Dedifferentiated amniotic fluid mesenchymal stem cell (primary cell): ENCODE measurements around the gene TMEM220.

ENCODE experiments used
- DNase-seq: peaks from one replicate; pipeline ENCODE4 v3.0.0-alpha.2; 2016; ENCODE audit errors: extremely low spot score

TMEM220 gene

DNA sequence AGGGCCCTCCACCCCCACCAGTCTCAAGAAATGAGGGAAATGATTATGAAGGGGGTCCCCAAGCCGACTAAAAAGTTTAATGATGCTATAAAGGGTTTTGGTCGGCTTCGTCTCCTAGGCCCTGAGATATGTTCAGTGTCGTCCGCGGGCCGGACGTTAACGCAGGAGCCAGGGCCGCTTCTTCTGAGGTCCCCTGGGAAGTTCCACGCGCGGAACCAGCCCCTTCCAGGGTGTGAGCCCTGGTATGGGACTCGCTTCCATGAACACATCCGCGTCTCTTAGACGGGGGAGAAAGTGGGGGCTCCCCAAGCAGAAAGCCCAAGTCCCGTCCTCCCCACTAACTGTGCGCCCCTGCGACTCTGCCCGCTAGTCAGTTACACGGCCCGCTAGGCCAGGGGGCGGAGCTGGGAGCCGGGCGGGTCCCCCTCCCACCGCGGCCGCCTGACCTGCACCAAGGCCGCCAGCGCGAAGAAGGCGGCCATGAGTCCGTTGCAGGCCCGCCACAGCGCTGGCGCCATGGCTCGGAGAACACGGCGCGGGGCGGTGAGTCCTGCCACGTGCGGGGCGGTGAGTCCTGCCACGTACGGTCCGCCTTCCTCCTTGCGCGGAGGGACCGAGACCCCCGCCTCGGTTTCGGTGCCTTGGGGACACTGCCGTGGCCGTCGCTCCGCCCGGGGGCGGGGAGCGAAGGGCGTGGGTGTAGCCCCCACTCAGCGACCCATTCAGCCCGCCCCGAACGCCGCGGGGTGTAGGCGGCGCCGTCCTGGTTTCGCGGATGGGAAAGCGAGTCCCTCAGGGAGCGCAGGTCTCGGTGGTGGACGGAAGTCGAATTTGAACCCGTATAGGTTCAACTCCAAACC is at the start of gene TMEM220:
TMEM220 (minus strand) TSS at position 690 of the 860 bp plus-strand sequence; CDS start at position 518, 172 bp downstream.
- DNase-seq = peak; percentile 29

DNA sequence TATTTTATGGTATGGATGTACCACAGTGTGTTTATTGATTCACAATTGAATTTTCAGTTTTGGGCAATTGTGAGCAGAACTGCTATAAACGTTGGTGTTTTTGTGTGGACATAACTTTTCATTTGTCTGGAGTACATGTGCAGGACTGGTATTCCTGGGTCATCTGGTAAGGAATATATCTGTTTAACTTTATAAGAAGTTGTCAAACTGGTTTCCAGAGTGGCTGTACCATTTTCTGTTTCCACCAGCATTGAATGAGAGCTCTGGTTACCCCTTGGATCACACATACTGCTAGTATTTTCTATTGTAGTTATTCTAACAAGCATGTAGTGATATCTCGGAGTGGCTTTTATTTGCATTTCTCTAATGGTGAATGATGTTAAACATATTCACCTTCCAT is 49.8 kb upstream of the TMEM220 start:
- no peak for DNase-seq

DNA sequence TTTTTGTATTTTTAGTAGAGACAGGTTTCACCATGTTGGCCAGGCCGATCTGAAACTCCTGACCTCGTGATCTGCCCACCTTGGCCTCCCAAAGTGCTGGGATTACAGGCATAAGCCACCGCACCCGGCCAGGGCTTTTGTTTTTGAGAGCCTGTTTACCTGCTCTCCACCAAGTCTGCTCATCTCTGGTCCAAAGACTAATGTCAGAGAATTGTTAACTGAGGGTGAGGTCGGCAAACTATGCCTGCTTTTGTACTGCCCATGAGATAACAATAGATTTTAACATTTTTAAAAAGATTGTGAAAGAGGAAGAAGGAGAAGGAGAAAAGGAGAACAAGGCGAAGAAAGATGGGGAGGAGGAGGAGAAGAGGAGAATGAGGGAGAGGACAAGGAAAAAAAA is 48.1 kb upstream of the TMEM220 start:
- DNase-seq = no peak

DNA sequence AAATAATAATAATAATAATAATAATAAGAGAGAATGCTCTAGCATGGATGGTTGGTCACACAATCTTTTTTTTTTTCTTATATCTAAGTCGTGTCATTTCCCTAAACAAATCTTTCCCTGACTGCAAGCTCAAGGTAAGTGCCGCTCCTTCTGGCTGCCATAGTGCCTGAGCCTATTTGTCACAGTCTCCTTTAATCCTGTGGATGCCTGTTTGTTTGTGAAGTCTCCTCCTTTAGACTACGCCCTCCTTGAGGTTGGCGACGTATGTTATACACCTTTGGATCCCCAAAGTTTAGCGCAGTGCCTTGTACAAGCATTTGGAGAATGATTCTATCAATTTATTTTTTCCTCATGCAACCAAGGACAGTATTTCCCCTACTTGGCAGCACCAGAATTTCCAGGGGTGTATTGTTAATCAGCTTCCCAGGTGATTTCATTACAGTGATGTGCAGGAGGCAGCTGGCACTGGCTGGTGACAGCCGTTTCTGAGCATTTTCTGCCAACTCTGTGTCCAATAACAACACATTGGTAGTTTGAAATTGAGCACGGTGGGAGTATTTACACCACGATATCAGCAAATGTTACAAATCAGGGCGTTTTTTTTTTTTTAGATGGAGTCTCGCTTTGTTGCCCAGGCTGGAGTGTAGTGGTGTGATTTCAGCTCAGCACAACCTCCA is 47.4 kb upstream of the TMEM220 start:
- no peak for DNase-seq

DNA sequence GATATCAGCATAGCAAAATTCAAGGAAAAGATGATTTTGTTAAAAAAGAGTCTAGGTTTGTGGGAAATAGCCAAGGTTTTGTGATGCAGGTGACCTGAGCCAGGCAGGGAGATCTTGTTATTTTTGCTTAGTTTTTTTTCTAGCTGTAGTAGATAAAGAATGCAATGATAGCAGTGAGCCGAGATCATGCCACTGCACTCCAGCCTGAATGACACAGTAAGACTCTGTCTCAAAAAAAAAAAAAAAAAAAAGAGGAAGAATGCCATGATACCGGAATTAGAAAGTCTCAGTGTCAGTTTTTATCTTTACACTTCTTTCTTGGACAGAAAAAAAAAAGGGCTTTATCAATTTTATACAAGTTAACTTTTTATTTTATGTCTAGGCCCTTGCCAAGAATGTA is 46.6 kb upstream of the TMEM220 start:
- DNase-seq = no peak

DNA sequence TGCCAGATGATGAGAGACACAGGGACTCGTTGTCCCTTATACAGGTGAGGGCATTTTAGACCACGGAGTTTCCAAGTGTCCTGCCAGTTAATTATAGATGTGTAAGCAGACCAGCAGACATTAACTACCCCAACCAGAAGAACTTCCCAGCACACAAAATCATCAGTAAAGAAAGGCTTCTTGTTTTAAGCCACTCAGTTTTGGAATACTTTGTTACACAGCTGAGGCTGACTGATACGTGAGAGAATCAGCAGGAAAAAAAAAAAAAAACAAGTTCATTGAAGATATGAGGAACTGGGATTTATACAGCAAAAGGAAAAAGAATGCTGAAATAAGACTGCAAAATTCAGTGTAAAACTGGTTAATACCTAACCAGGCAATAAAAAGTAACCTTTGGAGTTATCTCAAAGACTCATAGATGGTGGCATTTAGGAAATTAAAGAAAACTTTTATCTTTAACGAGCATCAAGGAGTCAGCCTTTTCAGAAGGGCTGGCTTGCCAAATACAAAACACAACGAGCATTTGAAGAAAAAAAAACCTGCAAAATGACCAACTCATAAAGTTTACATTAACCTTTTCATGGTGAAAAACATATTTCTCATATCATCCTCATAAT is 46.0 kb upstream of the TMEM220 start:
- no peak for DNase-seq

DNA sequence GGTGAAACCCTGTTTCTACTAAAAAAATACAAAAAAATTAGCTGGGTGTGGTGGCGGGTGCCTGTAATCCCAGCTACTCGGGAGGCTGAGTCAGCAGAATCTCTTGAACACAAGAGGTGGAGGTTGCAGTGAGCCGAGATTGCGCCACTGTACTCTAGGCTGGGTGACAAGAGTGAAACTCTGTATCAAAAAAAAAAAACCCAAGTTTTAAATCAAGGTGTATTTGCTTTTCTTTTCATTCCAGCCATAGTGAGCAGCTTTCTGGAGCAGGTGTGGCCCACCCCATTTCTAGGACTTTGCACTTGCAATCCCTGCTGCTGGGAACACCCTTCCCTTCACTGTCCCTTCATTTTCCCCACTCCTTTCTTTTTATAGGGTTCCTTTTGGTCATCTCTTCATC is 45.2 kb upstream of the TMEM220 start:
- DNase-seq = no peak

DNA sequence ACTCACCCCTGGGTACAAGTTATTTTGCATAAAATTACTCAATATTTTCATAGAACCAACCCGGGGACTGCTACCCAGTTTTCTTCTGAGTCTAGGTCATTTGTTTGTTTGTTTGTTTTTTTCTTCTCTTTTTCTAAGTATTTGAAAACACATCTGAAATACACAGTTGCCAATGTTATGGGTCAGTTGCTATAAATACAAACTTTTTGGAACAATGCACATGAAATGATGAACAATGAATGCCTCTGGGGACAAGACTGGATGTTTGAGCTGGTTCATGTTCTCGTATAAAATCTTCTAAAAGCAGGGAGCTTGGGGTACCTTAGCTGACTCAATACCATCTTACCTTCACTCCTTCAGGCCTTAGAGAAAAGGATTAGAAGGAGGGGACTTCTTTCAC is 43.6 kb upstream of the TMEM220 start:
- DNase-seq = no peak

DNA sequence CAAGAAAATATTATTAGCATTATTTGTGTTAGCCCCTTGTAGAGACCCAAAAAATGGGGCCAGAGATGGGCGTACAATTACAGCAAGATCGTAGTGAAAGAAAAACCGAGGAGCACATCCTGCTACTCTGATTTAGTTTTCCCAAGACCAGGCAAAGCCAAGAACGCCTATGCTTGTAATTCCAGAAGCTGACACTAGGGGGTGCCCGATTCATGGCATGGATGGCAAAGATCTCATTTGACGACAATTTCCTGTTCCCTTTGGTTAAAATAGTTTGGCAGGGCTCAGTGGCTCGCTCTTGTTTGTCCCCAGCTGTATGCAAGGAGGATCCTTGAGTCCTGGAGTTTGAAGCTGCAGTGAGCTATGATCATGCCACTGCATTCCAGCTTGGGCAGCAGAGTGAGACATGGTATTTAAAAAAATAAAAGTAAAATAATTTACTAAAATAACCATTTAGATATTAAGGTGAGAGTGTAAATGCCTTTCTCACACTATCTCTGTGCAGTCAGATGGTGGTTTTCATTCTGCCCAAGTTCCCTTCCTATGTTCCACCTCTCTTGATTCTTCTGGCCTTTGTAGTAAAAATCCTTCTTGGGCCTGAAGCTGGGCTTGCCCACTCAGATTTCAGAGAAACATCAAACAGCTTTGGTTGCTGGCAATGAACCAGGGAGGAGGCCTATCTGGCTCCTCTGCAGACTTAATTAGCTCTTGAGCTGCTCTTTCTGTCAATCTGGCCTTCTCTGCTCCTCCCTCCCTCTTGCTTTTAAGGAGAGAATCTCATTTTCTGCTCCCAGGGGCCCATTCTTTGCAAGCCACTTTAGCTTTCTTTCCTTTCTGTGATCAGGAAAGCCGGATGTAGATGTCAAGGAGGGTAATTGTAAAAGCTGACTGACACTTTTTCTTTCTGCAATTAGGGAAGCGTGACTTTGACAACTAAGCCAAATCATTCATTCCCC is 42.9 kb upstream of the TMEM220 start:
- no peak for DNase-seq

DNA sequence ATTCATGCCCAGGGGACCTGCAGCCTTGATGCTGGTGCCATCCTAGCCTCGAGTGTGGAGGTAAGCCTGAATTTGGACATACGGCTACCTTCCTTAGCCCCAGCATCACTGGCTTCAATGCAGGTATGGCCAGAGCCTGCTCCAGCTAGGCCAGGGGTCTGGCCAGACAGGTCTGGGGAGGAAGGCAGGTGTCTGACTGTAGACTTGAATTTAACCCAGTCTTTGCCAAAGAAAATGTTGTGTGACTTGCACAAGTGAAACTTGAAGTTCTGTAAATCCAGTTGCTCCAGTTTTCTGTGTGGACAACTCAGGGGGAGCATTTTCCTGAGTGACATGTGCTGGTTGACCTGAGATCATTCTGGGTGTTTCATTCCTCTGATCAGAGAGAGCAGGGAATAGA is 41.3 kb upstream of the TMEM220 start:
- no peak for DNase-seq

DNA sequence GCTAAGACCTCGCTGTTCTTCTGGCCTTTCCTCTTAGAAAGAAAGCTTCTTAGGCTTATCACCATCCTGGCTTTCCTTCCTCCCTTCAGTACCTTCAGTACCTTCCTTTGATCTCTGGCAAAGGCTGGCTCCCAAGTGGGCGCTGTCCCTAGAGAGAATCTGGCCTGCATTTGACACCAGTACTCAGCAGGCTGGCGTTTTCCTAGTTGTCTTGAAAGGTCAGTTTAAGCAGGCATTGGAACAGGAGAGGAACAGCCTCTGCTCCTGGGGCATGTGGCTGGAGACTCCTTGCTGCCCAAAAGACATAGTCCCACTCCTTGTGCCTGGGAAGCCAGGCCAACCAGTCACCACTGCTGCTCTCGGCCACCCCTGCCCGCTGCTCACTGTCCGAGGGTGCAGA is 40.0 kb upstream of the TMEM220 start:
- no peak for DNase-seq

DNA sequence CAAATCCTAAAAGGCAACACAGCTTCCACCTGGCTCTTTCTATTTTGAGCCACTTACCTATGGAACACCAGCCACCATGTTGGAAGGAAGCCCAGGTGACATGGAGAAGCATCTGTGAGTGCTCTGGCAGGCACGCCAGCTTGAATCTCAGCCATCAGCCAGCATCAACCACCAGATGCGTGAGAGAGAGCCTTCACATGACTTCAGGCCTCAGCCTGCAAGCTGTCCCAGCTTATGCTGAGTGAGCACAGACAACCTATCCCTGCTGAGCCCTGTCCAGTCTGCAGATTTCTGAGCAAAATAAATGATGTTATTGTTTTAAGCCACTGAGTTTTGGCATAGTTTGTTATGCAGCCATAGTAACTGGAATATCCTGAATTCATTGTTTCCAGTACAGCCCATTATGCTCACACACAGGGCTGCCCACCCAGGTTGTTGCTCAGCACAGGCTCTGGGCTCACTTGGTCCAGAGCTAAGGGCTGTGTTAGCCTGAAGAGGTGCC is 39.0 kb upstream of the TMEM220 start:
- no peak for DNase-seq

DNA sequence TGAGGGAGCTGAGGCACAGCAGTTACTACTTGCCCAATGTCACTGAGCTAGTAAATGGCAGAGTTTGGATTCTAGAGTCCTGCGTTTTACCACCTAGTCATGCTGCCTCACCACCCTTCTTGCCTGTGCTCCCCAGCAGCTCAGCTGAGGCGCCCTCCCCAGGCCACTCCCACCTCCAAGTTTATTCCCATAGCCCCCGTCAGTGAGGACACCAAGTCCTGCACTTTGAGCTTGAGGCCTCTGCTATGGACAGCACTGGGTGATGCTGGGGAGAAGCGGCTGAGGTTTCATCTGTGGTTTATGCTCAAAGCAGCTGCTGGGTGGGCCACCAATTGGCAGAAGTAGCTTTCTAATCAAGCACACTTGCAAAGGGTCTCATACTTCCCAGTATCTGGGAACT is 37.4 kb upstream of the TMEM220 start:
- DNase-seq = no peak

DNA sequence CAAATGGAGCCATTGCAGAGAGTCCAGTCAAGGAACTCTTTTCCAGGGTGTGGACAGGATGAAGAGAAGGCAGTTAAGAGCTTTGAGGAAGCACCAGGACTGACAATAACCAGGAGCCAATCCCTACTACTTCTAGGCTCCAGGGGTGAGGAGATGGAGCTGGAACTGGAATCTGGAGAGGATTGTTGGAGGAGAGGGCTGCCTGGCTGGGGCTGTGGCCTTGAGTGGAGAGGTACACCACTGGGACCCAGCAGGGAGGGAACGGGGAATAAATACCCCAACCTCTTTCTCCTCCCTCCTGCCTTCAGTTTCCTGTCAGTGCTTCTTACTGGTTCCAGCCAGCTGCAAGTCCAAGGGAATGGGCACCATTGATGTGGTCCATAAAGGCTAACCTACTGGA is 32.2 kb upstream of the TMEM220 start:
- no peak for DNase-seq

DNA sequence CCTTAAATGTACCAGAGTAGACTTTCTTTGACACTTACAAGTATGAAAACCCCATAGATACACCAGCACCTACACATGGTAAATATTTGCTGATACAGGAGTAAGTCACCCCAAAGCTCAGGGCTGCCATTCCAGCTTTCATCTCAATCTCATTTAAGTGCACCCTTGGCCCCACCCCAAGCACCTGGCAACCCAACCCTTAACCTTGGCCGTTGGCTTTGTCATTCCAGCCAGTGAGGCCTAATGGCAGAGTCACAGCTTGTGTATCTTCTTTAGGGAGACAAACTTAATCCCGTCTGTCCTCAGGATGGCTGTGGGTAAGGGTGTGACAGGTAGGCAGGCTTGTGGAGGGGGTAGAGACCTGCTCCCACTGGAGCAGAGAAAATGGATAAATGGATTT is 31.5 kb upstream of the TMEM220 start:
- DNase-seq = no peak

DNA sequence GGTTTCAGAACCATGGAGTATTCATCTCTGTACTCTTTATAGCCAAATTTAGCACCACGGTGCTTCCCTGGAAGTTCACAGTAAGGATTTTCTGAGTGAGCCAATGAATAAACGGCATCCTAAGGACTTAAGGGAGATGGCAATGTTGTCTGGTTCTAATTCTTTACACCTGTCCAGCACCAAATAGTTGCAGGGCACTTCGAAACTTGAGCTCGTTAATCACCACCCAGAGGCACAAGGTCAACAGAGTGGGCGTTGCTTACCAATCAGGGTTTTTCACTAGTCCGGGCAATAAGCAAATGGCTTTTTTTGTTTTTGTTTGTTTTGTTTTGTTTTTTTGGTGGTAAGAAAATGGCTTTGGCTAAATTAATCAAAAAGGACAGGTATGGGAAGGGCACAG is 28.2 kb upstream of the TMEM220 start:
- DNase-seq = no peak

DNA sequence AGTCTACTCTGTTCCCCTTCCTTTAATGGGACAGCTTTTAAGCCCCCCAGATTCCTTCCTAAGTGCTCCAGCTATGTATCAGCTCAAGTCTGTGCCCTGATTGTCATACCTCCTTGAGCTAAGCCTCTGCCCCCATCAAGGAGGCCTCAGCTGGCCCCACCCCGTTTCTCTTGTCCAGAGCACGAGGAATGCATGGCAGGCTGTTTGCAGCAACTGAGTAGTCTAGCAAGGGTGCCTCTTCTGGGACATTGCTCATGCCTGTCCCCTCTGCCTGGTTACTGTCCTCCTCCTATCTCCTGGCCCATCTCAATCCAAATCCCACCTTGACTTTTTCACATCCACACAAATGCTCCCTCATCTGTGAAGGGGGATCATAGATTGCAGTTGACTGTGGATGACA is 27.8 kb upstream of the TMEM220 start:
- no peak for DNase-seq

DNA sequence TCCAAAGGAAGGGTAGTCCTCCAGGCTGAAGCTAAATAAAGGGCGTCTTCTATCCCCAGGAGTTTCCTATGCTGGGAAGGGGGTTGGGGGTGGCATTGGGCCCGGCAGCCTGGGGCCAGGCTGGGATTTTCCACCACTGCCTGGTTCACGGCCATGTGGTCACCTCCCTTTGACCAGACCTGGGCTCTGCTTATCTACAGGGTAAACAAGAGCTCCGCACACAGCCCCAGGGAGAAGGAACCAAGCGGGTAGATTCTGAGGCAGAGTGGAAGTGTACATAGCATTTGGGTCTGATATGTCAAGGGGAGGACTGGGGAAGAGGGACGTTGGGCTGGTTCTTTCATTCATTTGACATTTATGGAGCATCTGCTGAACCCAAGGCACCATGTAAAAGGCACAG is 27.2 kb upstream of the TMEM220 start:
- no peak for DNase-seq

DNA sequence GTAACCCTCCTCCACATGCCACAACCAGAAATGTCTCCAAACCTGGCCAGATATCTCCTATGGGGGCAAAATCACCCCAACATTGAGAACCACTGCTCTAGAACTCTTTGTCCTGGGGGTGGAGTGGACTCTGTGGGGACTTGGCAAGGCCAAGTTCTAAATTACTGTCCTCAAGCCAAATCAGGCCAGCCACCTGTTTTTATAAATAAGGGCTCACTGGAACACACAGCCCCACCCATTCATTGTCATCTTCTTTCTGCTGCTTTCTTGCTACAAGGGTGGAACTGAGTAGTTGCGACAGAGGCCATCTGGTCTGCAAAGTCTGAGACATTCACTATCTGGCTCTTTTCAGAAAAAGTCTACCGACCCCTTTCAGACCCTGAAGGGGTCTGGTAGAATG is 26.8 kb upstream of the TMEM220 start:
- DNase-seq = no peak

DNA sequence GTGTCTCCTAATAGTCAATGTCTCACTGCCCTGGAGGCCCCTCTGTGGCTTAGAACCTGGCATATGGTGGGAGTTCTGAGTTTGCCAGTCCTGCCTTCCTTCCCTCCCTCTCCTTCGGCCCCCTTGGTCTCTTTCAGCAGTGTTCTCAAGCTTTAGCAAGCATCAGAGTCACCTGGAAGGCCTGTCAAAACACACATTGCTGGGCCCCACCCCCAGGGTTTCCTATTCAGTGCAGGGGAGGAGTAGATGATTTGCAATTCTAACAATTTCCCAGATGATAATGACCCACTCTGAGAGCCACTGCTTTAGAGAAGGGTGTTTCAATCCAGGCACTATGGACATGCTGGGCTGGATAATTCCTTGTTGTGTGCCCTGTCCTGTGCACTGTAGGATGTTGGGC is 26.4 kb upstream of the TMEM220 start:
- DNase-seq = no peak

DNA sequence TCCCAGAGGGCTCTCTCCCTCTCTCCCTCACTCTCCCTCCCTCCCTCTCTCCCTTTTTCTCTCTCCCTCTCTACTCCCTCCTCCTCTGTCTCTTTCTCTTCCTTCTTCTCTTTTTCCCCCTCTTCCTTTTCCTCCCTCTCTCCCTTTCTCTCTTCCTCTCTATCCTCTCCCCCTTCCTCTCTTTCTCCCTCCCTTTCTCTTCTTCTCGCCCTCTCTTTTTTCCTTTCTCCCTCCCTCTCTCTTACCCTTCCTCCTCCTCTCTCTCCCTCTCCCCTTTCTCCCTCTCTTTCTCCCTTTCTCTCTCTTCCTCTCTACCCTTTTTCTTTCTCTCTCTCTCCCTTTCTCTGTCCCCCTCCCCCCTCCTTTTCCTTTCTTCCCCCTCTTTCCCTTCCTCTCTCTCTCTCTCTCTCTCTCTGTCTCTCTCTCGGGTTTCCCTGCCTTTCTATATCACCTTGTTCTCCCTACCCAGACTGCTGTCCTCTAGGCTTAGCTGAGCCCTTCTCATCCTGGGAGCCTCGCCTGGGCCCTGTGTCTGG is 25.8 kb upstream of the TMEM220 start:
- no peak for DNase-seq
